CD4-positive, alpha-beta T cell treated with Interleukin-1 beta for 1 hour (primary cell): ENCODE measurements around the gene CCDC68.

Source experiments
- DNase-seq, 2 donors: peaks; one replicate each; pipeline ENCODE4 v3.0.0-alpha.2; 2020 to 2022

The CCDC68 gene

GRCh38 chr18:54914816-54915215, 44.4 kb downstream of the CCDC68 start:
- no peak for DNase-seq

DNA sequence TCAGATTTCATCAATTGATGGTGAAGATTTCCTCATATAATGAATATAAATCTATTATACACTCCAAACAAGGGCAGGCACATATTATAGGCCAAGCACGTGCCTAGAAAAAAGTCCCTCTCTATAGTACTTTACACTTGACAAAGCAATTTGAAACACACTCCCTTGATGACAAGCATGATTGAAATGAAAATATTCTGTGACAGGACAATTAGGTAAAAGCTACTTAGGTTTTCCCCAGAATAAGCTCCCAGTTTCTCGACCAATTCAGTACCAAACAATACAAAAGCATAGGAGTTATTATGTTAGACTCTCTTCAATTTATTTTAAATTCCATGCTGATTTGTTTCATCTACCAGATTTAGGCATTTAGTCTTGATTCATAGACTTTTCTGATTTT, 47.7 kb downstream of the CCDC68 start:
- no peak for DNase-seq

GRCh38 chr18:54910161-54910919, 48.9 kb downstream of the CCDC68 start:
- no peak for DNase-seq

GRCh38 chr18:54909538-54909937, 49.7 kb downstream of the CCDC68 start:
- no peak for DNase-seq

DNA sequence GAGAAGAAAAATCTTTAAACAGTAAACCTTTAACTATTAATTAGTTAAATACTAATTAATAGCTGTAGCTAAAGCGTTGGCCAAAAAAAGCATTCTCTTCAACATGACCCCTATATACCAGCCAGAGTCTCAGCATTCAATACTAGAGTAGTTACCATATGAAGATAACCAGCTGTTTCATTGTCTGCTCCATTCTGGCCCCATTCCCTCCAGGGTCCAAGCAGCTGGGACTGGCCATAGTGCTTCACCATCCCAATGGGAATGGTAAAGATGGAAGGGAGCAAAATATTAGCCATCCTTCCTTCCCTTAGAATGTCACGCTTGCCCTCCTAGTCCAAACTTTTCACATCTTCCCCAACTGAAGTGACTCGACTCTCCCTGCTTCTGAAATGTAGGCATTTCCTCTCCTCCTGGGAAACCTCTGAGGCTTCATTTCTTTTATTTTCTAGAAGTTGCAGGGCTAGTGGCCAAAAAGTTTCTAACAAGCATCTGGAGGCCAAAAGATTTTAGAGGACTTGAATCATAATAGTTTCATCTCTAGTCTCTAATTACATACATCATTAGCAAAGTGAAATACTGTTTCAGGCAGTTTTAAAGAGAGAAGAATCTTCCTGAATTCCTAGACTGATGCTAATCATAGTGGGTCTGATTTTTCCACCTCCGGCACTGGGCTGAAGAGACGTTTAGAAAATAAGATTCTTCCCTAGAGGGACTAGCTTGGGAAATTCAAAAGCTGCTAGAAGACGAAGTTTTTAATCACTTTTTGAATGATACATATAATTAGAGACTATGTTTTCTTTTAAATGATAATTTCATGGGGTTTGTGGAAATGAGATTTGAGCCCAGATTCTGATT, 52.7 kb downstream of the CCDC68 start:
- no peak for DNase-seq

- DNase-seq, result no peak
Observed at GRCh38 chr18:54905629-54906028, 53.6 kb downstream of the CCDC68 start.

DNA sequence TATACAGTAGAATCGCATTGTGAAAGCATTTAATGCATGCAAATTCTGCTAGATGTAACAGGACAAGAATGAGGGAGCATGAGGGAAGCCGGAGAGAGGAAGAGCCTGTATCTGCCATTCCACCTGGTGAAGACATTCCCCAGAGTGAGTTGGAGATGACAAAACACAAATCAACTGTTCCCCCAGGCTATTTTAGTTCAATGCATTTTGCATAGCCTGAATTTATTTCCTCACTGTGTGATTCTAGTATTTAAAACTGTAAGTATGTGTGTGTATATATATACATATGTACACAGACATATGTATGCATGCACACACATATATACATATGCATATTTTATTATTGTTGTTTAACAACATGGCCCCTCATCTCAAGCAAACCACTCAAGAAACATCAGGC, 54.7 kb downstream of the CCDC68 start:
- DNase-seq, result no peak

- DNase-seq, result no peak
Observed at GRCh38 chr18:54900290-54900689, 59.0 kb downstream of the CCDC68 start.

GRCh38 chr18:54899500-54899899, 59.8 kb downstream of the CCDC68 start:
- DNase-seq, result no peak

GRCh38 chr18:54888933-54889332, 70.3 kb downstream of the CCDC68 start:
- DNase-seq, result no peak

- no peak for DNase-seq
Observed at GRCh38 chr18:54888378-54888777, 70.9 kb downstream of the CCDC68 start.

DNA sequence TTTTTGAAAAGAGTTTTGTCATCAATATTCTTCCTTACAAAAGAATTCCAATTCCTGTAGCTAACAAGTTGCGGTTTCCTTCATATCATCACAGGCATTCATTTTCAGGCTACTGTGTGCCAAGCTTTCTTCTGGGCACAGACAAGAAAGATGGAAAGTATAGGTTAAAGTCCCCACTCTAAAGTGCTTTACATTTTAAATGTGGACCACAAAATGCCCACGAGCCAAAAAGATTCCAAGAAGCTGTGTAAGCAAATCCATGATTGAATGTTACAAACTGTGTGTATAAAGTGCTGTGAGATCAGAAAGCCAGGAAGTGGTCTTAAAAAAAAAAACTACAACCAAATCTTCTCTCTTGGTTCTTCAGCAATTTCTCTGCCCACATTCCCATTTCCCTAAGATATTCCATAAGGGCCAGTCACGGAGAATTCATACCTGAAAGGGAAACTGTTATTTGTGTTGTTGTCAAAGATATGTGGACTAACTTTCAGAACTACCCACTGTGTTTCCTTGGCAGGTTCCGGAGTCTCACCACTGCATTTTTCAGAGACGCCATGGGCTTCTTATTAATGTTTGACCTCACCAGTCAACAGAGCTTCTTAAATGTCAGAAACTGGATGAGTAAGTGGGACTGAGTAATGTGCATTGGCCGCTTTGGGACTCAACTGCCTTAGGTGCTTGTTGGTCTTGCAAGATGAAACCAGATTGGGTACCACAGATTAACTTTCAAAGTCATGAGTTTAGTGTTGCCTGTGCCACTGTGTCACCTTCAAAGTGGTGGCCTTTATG, 75.3 kb downstream of the CCDC68 start:
- no peak for DNase-seq

- DNase-seq, result no peak
Observed at GRCh38 chr18:54882318-54882717, 76.9 kb downstream of the CCDC68 start.

DNA sequence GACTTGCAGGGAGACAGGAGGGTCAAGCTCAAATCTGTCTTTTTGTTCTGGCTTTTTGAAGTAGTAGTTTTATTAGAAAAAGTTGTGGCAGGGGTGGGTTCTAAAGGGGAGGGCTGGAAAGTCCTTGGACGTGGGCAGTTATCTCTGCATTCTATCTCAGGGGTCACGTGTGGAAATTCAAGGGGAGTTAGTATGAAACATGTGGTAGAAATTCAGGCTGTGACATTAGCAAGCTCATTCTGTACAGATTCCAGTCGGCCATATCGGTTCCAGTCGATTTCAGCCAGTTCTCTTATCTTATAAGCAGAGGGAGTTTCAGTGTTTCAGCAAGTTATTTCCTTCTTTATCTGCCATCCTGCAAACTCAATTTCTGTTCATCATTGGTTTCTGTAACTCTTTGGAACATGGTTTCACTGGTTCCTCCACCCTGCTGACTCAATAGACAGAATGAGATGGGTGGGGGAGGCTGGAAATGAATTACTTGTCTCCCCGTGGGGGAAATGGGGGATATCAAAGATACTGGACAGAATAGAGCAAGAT, 78.0 kb downstream of the CCDC68 start:
- DNase-seq, result no peak

- no peak for DNase-seq
Observed at GRCh38 chr18:54880395-54881105, 78.7 kb downstream of the CCDC68 start.

- DNase-seq, result no peak
Observed at GRCh38 chr18:54879691-54880090, 79.6 kb downstream of the CCDC68 start.

- no peak for DNase-seq
Observed at GRCh38 chr18:54878659-54879358, 80.5 kb downstream of the CCDC68 start.

DNA sequence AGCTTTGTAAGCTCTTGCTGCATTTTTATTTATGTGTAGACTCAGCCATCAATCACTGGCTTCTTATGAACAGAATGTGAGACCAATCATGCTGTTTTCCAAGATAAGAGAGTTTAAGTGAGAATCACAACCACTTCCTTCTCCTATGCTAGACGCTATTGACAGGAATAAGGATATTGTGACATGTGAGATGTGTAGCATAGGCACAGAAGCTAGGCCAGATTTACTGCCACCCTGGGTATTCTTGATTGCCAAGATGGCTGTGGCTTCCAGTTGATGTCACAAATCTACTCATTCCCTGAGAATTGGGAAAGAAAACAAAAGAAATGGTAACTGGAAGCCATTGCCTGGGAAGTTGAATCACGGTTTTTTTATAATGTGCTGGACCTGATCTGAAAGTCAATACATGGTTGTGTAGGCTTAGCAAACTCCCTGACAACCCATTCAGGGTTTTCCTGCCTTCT, 81.1 kb downstream of the CCDC68 start:
- no peak for DNase-seq

- no peak for DNase-seq
Observed at GRCh38 chr18:54877076-54877475, 82.2 kb downstream of the CCDC68 start.

DNA sequence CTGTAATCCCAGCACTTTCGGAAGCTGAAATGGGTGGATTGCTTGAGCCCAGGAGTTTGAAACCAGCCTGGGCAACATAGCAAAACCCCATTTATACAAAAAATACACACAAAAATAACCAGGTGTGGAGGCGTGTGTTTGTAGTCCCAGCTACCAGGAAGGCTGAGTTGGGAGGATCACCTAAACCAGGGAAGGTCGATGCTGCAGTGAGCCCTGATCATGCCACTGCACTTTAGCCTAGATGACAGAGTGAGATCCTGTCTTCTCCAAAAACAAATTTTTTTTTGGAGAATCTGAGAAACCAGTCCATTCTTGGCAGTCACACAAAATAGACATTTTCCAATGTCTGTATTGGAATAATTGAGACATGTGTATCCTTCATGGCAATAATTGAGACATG, 84.2 kb downstream of the CCDC68 start:
- DNase-seq, result no peak

GRCh38 chr18:54873884-54874255, 85.4 kb downstream of the CCDC68 start:
- no peak for DNase-seq

DNA sequence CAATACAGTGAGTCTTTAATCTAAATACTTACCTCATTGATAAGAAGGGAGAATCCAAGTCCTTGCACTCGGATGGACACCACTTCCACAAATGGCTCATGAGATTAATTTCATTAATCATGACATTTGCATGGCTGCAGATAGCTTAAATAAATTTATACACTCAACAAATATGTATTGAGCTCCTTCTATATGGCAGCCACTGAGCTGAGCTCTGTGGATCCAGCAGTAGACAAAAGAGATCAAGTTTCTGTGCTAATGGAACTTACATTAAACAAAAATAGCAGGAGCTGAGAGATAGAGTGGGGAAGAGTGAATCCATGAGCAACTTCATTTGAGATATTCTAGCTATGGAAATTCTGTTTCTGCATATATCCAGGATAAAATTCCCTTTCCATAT, 86.6 kb downstream of the CCDC68 start:
- DNase-seq, result no peak
